HG03159 (cell line): Measurements from ENCODE around the gene PTTG2.
"Not testable (repeated sequence)": the region's sequence is repeated elsewhere in the genome, so short reads cannot be mapped to it uniquely, and the experiment has no call there.

Experiments used
- ATAC-seq: cut with Tn5 transposase; IDR thresholded peaks from one replicate; pipeline ENCODE4 v1.9.1; 2021; ENCODE audit warnings: mild to moderate bottlenecking, moderate library complexity; ENCODE audit not compliant: unreplicated experiment

The PTTG2 gene

DNA sequence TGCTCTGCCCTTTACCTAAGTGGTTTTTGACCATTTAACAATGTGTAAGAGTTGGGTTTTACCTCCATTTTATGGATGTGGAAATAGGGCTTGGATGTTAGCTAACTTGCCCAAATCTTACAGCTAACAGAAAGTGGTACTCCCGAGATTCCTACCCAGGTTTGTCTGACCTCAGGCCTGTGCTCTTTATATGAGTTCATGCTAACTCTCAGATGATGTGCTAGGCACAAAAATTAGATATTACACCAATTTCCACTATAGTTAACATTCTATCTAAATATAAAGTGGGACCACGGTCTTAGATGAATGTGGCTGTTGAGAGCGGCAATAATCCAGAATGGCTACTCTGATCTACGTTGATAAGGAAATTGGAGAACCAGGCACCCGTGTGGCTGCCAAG, at the start of gene PTTG2:
Gene PTTG2 (plus strand): TSS at position 301 of the 400 bp plus-strand sequence. CDS start 37 bp downstream, at position 338.
- ATAC-seq, result no peak

DNA sequence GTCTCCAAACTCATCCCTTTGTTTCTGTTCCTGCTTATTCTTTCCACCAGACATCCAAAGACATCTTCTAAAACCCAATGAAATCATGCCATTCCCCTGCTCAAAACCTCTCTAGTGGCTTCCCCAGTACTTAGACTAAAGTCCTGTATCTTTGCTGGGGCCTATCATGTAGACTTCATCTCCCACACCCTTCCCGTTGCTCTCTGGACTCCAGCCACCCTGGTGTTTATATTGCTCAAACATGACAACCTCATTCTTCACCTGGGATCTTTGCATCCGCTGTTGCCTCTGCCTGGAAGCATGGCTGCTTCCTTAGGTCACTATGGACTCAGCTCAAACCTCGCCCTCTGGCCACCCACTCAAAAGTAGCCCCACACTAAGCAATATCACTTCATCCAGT, 45.7 kb upstream of the PTTG2 start:
- no peak for ATAC-seq

DNA sequence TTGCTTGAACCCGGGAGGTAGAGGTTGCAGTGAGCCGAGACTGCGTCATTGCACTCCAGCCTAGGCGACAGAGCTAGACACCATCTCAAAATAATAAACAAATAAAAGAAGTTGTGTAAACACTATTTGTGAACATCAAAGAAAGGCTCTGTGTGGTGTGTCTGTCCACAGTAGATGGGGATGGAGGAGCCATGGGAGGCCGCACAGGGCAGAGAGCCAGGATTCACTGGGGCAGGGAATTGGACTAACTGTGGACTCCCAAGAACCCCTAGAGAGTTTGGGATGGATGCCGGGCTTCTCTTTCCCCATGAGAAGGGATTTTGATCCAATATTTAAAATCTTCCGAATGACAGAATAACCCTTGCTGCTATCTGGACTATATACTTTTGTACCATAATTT, 42.8 kb upstream of the PTTG2 start:
- ATAC-seq, result no peak

DNA sequence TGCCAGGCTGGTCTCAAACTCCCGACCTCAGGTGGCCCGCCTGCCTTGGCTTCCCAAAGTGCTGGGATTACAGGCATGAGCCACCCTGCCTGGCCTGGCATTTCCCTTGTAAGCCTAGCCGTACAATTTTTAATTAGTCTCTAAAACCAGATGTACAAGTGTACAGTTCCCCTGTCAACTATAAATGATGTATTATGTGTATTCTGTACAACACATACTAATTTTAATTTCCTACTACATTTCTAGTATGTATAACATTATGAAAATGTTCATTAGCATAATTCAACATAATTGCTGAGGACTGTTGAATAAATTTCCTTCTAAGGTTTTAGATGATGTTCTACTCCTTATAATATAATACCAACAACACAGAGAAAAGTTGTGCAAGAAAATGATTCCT, 41.5 kb upstream of the PTTG2 start:
- no peak for ATAC-seq

DNA sequence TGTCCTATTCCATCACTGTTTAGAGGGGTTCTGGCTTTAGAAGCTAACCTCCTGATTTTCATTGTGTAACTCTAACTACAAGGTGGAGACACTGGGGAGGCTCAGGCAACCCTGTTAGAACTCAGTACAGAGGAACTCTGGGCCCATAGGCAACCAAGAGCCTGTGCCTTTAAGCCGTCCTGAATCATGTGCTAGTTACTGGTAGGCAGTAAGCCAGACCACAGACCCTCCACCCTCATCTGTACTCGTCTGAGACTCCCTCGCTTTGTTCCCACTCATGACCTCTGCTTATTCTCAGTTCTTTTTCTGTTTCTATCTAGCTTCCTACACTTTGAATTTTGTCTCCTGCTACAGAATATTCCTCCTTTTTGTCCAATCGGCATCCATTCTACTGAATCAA, 37.9 kb upstream of the PTTG2 start:
- ATAC-seq, result no peak

DNA sequence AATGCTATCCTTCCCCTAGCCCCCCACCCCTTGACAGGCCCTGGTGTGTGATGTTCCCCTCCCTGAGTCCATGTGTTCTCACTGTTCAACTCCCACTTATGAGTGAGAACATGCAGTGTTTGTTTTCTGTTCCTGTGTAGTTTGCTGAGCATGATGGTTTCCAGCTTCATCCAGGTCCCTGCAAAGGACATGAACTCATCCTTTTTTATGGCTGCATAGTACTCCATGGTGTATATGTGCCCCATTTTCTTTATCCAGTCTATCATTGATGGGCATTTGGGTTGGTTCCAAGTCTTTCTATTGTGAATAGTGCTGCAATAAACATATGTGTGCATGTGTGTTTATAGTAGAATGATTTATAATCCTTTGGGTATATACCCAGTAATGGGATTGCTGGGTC, 37.1 kb upstream of the PTTG2 start:
- not testable (repeated sequence) for ATAC-seq

DNA sequence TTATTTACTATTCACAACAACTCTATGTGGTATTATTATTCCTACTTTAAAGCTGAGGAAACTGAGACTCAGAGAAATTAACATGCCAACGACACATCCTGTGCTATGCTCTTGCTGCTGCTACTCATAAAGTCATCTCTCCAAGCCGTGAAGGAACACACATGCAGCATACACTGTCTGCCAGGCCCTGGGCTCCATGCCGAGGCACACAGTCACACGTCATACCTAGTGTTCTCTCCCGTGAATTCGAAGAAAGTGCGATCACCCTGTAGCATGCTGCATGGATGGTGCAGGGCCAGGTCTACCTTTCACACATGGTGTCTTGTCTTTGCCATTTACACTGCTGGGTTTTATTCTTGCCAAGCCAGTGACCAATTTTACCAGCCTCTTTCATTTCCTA, 35.3 kb upstream of the PTTG2 start:
- ATAC-seq, result no peak

DNA sequence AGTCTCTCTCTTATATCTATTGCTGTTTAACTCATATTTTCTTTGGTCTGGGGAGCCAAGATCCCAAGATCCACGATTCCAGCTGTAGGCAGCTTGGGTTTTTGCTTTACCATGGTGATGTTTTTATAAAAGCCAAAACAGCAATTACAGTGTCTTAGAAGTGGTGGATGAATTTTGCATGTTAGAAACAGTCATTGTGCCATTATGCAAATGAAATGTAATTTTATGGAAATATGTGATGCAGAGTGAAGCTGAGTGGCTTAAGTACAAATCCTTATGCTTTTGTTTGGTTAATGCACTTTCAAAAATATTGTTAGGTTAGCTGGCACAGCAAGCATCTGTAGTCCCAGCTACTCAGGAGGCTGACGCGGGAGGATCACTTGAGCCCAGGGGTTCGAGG, 32.8 kb upstream of the PTTG2 start:
- no peak for ATAC-seq

DNA sequence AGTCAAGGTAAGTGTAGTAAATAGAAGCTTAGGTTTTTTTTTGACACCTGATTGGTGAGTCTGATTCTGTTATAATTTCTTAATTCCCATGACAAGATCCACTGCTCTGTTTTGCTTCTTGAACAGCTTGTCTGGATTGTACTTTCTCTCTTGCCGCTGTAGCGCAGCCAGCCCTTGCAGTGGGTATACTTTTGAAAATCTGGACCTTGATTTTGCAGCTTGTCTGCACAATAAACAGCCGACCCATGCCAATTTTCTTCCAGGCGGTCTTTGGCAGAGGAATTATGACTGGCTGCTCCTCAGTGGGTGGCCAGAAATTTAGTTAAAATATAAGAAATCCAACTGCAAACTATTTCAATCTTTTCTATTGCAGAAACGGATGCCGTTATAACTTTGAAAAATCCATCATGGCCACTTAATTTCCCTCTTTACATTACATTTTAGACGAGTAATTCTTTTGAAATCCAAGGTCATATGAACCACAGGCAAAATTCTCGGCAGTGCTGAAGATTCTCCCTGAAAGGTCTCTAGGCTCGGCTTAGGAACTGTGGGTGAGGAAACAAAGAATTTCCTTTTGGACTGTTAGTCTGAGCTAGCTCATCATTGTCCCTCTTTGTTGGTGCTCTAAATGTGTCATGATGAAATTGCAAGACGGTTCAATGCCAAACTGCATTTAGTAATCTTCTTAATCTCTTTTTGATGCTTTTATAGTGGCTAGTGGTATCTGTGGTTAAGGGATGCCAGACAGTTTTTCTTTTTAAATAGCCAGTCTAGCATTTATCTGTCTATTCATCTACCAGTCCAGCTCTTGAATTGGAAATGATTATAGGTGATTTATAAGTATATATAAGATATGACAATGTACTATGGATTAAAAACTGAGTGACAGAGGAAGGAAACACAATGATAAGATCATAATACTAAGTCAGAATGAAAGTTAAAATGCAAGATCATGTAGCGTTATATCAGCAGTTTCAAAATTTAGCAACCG, 31.5 kb upstream of the PTTG2 start:
- no peak for ATAC-seq

DNA sequence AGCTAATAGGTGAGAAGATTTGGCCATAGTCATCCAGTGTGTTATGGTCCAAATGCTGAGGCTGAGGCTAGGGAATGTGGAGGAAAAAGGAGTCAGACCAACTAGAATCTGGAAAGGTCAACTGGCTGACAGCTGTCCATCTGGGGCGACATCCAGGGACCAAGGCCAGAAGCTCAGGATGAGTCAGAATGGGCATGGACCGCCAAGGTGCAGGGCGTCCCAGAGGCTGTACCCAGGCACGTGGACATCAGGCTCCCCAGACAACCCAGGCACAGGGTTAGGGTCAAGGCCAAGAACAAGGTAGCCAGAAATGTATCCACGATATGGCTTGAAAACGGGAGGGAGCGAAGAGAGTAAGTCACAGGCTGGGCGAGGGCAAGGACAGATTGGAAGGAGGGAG, 26.1 kb upstream of the PTTG2 start:
- no peak for ATAC-seq

DNA sequence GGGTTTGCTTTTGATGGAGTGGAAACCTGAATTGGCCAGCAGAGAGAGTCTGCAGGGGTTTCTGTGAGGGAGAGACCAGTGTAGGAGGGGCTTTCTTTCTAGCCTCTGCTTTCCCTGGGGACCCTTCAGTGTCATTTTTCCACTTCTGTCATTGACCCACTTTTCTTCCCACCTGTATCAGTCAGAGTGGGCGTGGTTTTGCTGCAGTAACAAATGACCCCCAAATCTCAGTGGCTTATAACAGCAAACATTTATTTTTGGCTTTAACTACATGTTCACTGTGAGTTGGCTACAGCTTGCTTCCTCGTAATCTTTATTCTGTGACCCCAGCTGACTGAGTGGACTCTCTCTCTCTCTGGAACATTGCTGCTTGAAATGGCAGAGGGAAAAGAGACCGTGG, 25.6 kb upstream of the PTTG2 start:
- ATAC-seq, result no peak

DNA sequence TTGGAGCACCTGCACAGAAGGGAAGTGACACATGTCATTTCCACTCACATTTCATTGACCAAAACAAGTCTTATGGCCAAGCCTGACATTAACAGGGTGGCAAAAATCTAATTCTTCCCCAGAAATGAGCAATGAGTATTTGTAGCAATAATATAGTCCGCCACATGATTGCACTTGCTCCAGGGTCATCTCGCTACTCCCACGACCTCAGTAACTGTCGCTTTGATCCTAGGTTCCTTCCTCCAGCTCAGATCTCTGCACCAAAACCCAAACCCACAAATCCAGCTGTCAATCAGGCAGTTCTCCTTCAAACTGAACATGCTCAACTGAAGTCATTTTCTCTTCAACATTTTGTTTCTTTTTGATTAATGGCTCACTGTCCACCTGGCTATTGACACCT, 25.2 kb upstream of the PTTG2 start:
- ATAC-seq, result no peak

DNA sequence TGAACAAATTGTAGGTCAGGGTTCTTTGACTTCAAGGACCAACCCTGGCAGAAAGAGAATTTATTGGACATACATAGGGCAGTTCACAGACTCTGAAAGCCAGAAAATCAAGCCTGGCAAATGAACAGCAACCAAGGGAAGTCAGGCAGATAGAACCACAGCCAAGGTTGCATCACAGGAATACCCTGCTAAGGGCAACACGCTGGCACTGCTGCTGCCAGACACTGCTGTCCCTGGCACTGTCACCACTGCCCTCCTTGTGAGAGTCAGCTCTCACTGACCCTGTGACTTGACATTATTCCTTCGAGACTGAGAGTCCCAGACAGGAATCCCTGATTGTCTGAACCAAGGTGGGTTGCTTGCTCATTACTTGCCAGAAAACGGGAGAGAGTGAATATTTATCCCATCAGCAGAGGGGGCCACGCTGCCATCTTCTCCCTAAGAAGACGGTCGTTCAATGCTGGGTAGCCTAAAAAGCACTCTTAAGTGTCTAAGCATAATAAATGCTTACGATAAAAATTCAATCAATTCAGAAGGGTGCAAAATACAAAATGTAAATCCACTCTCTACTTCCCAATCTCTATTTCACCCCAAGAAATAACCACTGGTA, 23.2 kb upstream of the PTTG2 start:
- ATAC-seq, result no peak

DNA sequence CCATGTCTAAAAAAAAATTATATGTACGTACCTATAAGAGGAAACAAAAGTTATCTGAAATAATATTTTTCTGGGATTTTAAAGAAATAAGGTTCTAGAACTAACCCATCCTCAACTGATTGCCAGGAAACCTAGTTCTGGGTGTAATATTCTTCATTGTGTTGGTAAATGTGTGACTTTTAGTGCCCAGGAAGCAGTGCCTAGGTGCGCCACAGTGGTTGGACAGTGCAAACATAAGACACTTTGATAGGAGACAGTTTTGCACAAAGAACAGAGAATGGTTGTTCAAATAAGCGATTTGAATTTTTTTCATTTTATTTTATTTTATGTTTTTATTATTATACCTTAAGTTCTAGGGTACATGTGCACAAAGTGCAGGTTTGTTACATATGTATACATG, 22.0 kb upstream of the PTTG2 start:
- no peak for ATAC-seq

DNA sequence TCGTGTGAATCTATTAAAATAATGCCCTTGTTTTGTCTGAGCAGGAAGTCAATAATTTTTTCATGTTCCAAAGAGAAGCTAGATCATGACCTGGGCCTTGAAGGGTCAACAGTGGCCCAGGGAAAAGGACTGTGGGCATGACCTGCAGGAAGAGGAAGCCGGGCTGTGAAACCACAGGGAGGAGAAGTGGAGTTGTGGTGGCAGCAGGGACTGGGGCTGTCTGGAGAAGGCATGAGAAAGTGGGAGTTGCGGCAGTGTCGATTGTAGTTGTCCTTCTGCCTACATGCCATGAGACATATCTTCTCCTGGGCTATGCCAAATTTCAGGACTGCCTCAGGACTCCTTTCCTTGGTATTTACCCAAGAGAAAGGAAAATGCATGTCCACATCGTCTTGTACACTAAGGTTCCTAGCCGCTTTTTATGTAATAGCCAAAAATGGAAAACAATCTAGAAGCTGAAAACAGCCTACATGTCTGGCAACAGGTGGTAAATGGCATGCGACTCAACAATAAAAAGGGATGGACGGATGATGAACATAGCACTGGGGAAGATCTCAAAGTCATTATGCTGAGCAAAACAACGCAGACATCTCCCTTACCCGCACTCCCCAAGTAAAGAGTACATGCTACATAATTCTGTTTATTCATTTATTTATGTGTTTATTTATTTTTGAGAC, 13.6 kb upstream of the PTTG2 start:
- no peak for ATAC-seq

DNA sequence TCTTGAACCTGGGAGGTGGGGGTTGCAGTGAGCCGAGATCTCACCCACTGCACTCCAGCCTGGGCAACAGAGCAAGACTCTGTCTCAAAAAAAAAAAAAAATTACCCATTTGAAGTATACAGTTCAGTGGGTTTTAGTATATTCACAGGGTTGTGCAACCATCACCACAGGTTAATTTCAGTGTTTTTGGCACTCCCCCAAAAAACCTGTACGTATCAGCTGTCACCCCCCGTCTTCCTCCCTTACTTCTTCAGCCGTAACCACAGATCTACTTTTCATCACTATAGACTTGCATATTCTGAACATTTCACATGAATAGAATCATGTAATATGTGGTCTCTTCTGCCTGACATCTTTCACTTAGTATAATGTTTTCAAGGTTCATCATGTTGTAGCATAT, 11.7 kb upstream of the PTTG2 start:
- ATAC-seq, result no peak

DNA sequence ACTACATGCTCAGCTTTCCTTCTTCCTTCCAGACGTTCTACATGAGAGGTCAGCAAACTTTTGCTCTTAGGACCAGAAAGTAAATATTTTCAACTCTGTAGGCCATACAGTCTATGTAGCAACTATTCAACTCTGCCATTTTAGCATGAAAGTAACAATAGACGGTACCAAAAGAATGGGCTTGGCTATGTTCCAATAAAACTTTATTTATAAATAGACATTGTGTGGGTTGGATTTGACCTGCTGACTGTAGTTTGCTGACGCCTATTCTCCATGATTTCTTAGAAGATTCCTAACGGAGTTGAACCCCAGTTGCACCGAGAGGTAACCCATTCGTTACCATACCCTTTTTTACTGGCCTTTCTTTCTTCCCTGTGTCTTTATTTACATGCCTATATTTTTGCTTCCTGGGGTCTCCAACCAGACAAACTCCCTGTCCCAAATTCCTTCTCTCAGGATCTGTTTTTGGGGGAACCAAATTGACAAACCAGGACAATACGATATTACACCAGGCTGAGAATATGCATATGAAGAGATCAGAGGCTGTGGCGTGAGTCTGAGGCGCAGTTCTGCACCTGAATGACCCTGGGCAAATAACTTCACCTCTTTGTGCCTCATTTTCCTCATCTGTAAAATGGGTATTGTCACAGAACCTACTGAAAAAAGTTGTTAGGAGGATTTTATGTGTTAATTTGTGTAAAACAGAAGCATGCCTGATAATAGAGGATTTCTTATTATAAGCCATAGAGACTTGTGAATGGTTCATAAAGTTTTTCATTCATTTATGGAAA, 10.4 kb upstream of the PTTG2 start:
- ATAC-seq, result no peak

DNA sequence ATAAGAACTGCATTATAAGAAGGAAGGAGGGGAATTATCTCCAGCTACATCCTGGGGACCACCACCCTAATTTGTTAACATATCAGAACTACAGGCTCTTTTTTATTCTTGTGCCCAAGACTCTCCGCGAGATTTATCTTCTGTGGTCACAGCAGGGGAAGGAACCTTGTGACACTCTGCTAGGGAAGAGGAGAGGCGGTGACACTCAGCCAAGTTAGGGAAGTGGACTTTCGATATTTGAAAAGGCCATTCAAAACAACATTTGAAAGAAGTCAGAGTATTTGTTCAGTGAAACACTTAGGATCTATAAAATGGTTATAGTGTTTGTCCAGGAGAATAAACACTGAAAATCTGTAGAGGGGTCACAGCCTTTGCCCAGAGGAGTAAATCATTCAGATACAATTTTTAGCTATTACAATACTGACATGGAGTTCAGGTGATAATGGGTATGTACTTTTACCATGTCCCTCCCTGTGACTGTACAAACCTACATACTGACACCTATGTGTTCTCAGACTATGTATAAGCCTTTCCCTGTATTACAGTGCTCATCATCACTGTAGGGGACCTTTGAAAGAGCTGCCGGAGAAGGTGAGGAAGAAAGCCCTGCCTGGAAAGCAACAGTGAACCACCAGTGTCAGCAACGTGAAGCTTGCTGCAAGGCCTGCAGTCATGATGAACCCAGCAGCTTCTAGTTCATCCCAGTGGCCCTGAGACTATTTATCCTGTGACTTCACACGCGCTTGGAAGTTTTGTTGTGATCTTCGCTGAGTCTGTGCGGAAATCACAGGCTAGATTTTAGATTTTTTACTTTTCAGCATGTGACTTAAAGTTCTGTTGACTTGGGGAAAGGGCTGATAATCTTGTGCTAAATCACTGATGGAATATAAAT, 8.5 kb upstream of the PTTG2 start:
- no peak for ATAC-seq

DNA sequence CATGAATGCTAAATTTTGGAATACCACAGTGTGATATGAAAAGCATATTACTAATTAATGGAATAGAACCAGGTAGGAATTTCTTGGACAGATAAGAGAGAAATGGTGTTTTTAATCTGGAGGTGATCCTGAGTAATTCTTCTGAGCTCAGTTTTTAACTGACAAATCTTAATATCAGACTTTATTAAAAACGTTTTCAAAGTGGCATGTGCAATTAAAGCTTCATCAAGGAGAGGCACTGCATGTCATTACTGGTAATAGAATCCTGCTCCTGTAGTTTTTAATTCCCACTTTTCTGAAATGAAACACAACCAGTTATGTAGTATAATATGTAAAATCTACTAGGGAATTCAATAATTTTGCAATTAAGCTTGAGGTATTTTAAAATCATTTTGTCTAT, 7.0 kb upstream of the PTTG2 start:
- no peak for ATAC-seq
